Stimulated activated CD8-positive, alpha-beta memory T cell treated with anti-CD3 and anti-CD28 coated beads, Interleukin-4, amount 100 ng/mL, for 4 hours (primary cell): Measurements from ENCODE around the gene DDX4.

Experiments used
- DNase-seq, 2 donors: peaks; one replicate each; pipeline ENCODE4 v3.0.0-alpha.2; 2020; ENCODE audit warnings: low read depth in 2 of 2, low spot score in 1 of 2

DDX4 gene

GRCh38 chr5:55864606-55865541 lies 127.0 kb downstream of the DDX4 start:
- no peak for DNase-seq

- DNase-seq, result no peak
These were observed 128.0 kb downstream of the DDX4 start for GRCh38 chr5:55865831-55866230.

- no peak for DNase-seq
These were observed 128.6 kb downstream of the DDX4 start for GRCh38 chr5:55866485-55866884.
